NT2/D1 (cell line): ENCODE data around the gene SLC9A3.

Source experiments
- SUZ12 ChIP-seq: IDR thresholded peaks from 2 replicates; pipeline ENCODE4 v1.6.1; 2011; ENCODE audit not compliant: insufficient read length, insufficient read depth; ENCODE audit errors: extremely low read depth
- YY1 ChIP-seq: IDR thresholded peaks from 2 replicates; pipeline ENCODE4 v1.6.1; 2011; ENCODE audit not compliant: insufficient read length, insufficient read depth
- ZNF274 ChIP-seq: IDR thresholded peaks from 2 replicates; pipeline ENCODE4 v1.6.1; 2011; ENCODE audit warnings: mild to moderate bottlenecking, low read depth, low read length

DNA sequence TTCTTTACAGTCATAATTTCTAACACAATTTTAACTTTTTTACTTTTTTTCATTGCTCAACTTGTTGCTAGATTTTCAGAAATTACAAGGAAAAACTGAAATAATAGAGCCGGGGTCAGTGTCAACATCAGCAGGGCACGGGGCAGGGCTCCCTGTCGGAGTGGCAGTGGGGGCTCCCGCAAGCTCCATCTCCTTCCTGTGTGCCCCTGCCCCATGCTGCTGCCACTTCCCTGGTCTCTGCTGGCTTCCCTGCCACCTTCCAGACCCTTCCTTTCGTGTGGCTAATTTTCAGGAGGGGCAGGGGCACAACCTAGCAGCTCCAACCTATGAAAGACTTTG is 82.3 kb downstream of the SLC9A3 start:
- no peak for TF ChIP-seq SUZ12
- TF ChIP-seq YY1: no peak
- TF ChIP-seq ZNF274: no peak
